ENCODE data around the gene IL16. TPM values are rescaled to one million over a fixed set of nuclear protein-coding genes. Genes with fewer than 3 reads are reported as not detected.

The IL16 gene
- total RNA-seq, 1 donor from 2014 or later = 34.6 TPM

GRCh38 chr15:81174792-81175327 lies 21.8 kb upstream of the IL16 start:
- H3K36me3 ChIP-seq = no peaks in the 10 kb centered on the region
- no peak overlapping the region for H3K27ac ChIP-seq
- TF ChIP-seq CTCF (IDR thresholded peaks at IDR 0.05) = no peak
- H3K4me1 ChIP-seq = peaks cover 4% of the 10 kb centered on the region
- no peak for ATAC-seq
- no peaks in the 10 kb centered on the region for H3K27me3 ChIP-seq (ENCODE audit: low read depth)
- intact Hi-C loops (cut with DNase I) = no loop called here
- DNase-seq = no peak
- no peak overlapping the region for H3K4me3 ChIP-seq
- H3K9me3 ChIP-seq = no peaks in the 10 kb centered on the region

- no peak for TF ChIP-seq CTCF (IDR thresholded peaks at IDR 0.05)
- Histone ChIP-seq H3K27me3 (ENCODE audit: low read depth) (no peaks in the 10 kb centered on the region), H3K27ac (peak overlapping the region; percentile 76), H3K4me1 (peaks cover 4% of the 10 kb centered on the region), H3K36me3 (no peaks in the 10 kb centered on the region), H3K4me3 (no peak overlapping the region), H3K9me3 (no peaks in the 10 kb centered on the region)
- intact Hi-C loops (cut with DNase I) = no loop called here
- ATAC-seq (no peak), DNase-seq (no peak)
Observed at GRCh38 chr15:81175496-81175895, 21.2 kb upstream of the IL16 start.

GRCh38 chr15:81176291-81176893 lies 20.3 kb upstream of the IL16 start:
- no peak for TF ChIP-seq CTCF (IDR thresholded peaks at IDR 0.05)
- H3K9me3 ChIP-seq = no peaks in the 10 kb centered on the region
- no peak for DNase-seq
- peak overlapping the region; percentile 76 for H3K27ac ChIP-seq
- peak; percentile 59 to 68 for ATAC-seq
- no peaks in the 10 kb centered on the region for H3K36me3 ChIP-seq
- peaks cover 4% of the 10 kb centered on the region for H3K4me1 ChIP-seq
- no peak overlapping the region for H3K4me3 ChIP-seq
- no peaks in the 10 kb centered on the region for H3K27me3 ChIP-seq (ENCODE audit: low read depth)
- intact Hi-C loops (cut with DNase I) = no loop called here

- intact Hi-C loops (cut with DNase I) = no loop called here
- H3K4me3 ChIP-seq = no peak overlapping the region
Observed at GRCh38 chr15:81178365-81178764, 18.3 kb upstream of the IL16 start.

GRCh38 chr15:81181220-81181619 lies 15.5 kb upstream of the IL16 start:
- H3K9me3 ChIP-seq = no peaks in the 10 kb centered on the region

More at GRCh38 chr15:81178365-81178764, 18.3 kb upstream of the IL16 start:
- Histone ChIP-seq H3K9me3 (no peaks in the 10 kb centered on the region), H3K36me3 (no peaks in the 10 kb centered on the region), H3K27ac (no peak overlapping the region), H3K4me1 (peaks cover 4% of the 10 kb centered on the region), H3K27me3 (ENCODE audit: low read depth) (no peaks in the 10 kb centered on the region)
- ATAC-seq = no peak
- DNase-seq = no peak
- TF ChIP-seq CTCF (IDR thresholded peaks at IDR 0.05) = no peak

More at GRCh38 chr15:81181220-81181619, 15.5 kb upstream of the IL16 start:
- no peak for DNase-seq
- Histone ChIP-seq H3K27me3 (ENCODE audit: low read depth) (no peaks in the 10 kb centered on the region), H3K27ac (peak overlapping the region; percentile 81), H3K4me1 (peaks cover 14% of the 10 kb centered on the region), H3K36me3 (no peaks in the 10 kb centered on the region), H3K4me3 (no peak overlapping the region)
- no peak for ATAC-seq
- no peak for TF ChIP-seq CTCF (IDR thresholded peaks at IDR 0.05)
- intact Hi-C loops (cut with DNase I) = no loop called here

Data from lower lobe of right lung (tissue), 2 donors.